ENCODE measurements around the gene IFNW1. TPM values are rescaled to one million over a fixed set of nuclear protein-coding genes. Genes with fewer than 3 reads are reported as not detected.
"Not testable (repeated sequence)": the region's sequence is repeated elsewhere in the genome, so short reads cannot be mapped to it uniquely, and the experiment has no call there.

IFNW1 gene
- total RNA-seq, 2 donors from 2014 or later: not detected

- no peaks in the 10 kb centered on the region for H3K36me3 Mint-ChIP-seq (ENCODE audit: low read depth)
- H3K27ac Mint-ChIP-seq: no peak overlapping the region
- H3K9me3 Mint-ChIP-seq: no peaks in the 10 kb centered on the region
- Histone ChIP-seq H3K4me1 (ENCODE audit: control insufficient read depth, insufficient read depth, low read length) (no peaks in the 10 kb centered on the region), H3K36me3 (ENCODE audit: control insufficient read depth, insufficient read depth, low read length) (no peaks in the 10 kb centered on the region), H3K4me3 (ENCODE audit: low read length) (no peak overlapping the region), H3K27me3 (ENCODE audit: control insufficient read depth, insufficient read depth, low read length, poor library complexity, severe bottlenecking) (peaks cover 8% of the 10 kb centered on the region), H3K9ac (ENCODE audit: extremely low read depth, low read length, poor library complexity, severe bottlenecking) (no peak overlapping the region), H3K9me3 (ENCODE audit: control insufficient read depth, low read length) (no peaks in the 10 kb centered on the region), H3K27ac (ENCODE audit: low read depth, low read length) (no peak overlapping the region)
- no peak for DNase-seq
- 93% methylated on average over 2 of the region's 2 CpGs; no CpG with 5 or more reads in 1 of the 2 experiments for WGBS, 2 experiments (ENCODE audit: insufficient coverage in 1 of 2, insufficient read length in 1 of 2)
- H3K4me3 Mint-ChIP-seq: no peak overlapping the region
- no peak for TF ChIP-seq CTCF (conservative IDR thresholded peaks at IDR 0.05)
- H3K27me3 Mint-ChIP-seq (ENCODE audit: insufficient read depth): peaks cover 26% of the 10 kb centered on the region
- no peaks in the 10 kb centered on the region for H3K4me1 Mint-ChIP-seq
Measured at GRCh38 chr9:21174671-21175070, 33.0 kb upstream of the IFNW1 start.

DNA sequence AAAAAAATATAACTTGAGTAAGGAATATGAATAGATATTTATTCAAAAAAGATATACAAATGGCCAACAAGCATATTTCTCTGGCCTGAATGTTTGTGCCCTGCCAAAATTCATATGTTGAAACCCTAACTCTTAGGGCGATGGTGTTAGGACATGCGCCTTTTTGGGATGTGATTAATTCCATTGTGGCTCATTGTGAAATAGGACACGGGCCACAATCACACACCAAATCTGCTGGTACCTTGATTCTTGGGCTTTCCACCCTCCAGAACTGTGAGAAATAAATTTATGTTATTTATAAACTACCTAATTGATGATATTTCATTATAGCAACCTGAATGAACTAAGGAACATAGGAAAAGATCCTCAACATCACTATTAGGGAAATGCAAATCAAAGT, 30.5 kb upstream of the IFNW1 start:
- Histone ChIP-seq H3K9ac (ENCODE audit: extremely low read depth, low read length, poor library complexity, severe bottlenecking) (no peak overlapping the region), H3K9me3 (ENCODE audit: control insufficient read depth, low read length) (no peaks in the 10 kb centered on the region), H3K4me3 (ENCODE audit: low read length) (no peak overlapping the region), H3K27ac (ENCODE audit: low read depth, low read length) (no peak overlapping the region), H3K27me3 (ENCODE audit: control insufficient read depth, insufficient read depth, low read length, poor library complexity, severe bottlenecking) (peaks cover 8% of the 10 kb centered on the region), H3K4me1 (ENCODE audit: control insufficient read depth, insufficient read depth, low read length) (no peaks in the 10 kb centered on the region), H3K36me3 (ENCODE audit: control insufficient read depth, insufficient read depth, low read length) (no peaks in the 10 kb centered on the region)
- 90 to 100% methylated on average over 2 to 3 of the region's 3 CpGs for WGBS, 2 experiments (ENCODE audit: insufficient coverage in 1 of 2, insufficient read length in 1 of 2)
- DNase-seq: no peak
- TF ChIP-seq CTCF (conservative IDR thresholded peaks at IDR 0.05): no peak
- Mint-ChIP-seq H3K4me1 (no peaks in the 10 kb centered on the region), H3K4me3 (no peak overlapping the region), H3K36me3 (ENCODE audit: low read depth) (no peaks in the 10 kb centered on the region), H3K27ac (no peak overlapping the region), H3K27me3 (ENCODE audit: insufficient read depth) (peaks cover 21% of the 10 kb centered on the region), H3K9me3 (no peaks in the 10 kb centered on the region)

DNA sequence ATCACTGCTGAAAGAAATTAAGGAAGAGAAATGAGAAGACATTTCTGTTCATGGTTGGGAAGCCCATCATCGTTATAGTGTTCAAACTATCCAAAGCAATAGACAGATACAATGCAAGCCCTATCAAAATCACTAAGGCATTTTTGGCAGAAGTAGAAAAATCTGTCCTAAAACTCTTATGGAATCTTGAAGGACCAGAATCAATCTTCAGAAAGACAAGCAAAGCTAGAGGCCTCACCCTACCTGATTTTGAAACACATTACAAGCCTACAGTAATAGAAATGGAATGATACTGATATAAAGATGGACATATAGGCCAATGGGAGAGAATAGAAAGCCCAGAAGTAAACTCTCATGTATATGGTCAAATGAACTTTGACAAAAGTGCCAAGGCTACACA, 29.7 kb upstream of the IFNW1 start:
- Histone ChIP-seq H3K27ac (ENCODE audit: low read depth, low read length) (no peak overlapping the region), H3K4me1 (ENCODE audit: control insufficient read depth, insufficient read depth, low read length) (no peaks in the 10 kb centered on the region), H3K27me3 (ENCODE audit: control insufficient read depth, insufficient read depth, low read length, poor library complexity, severe bottlenecking) (peaks cover 8% of the 10 kb centered on the region), H3K9me3 (ENCODE audit: control insufficient read depth, low read length) (no peaks in the 10 kb centered on the region), H3K4me3 (ENCODE audit: low read length) (no peak overlapping the region), H3K9ac (ENCODE audit: extremely low read depth, low read length, poor library complexity, severe bottlenecking) (no peak overlapping the region), H3K36me3 (ENCODE audit: control insufficient read depth, insufficient read depth, low read length) (no peaks in the 10 kb centered on the region)
- 67 to 95% methylated on average over 1 of the region's 1 CpG for WGBS, 2 experiments (ENCODE audit: insufficient coverage in 1 of 2, insufficient read length in 1 of 2)
- Mint-ChIP-seq H3K36me3 (ENCODE audit: low read depth) (no peaks in the 10 kb centered on the region), H3K4me1 (no peaks in the 10 kb centered on the region), H3K27ac (no peak overlapping the region), H3K27me3 (ENCODE audit: insufficient read depth) (peaks cover 18% of the 10 kb centered on the region), H3K4me3 (no peak overlapping the region), H3K9me3 (no peaks in the 10 kb centered on the region)
- TF ChIP-seq CTCF (conservative IDR thresholded peaks at IDR 0.05): no peak
- no peak for DNase-seq

DNA sequence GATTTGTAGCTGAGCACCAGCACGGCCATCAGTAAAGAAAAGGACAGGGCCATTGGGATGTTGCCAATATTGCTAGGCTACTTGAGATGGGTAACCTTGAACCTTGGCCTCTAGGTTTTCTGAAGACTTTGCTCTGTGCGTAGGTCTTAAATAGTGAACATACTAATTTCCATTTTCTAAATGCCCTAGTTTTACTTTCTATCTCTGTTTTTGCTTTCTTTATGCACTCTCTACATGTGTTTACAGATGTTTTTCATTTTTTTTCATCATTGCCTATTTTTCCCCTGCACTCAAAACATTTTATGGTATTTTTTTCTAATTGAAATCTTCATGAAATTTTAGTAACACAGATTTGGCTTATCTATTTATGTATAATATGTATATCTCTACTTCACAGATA, 24.9 kb upstream of the IFNW1 start, which contains the start of gene IFNA21:
TSS of gene IFNA21 (minus strand) at position 101 of the 400 bp plus-strand sequence. CDS start at position 53, 48 bp downstream.
- H3K4me3 ChIP-seq (ENCODE audit: low read length); H3K9ac ChIP-seq (ENCODE audit: extremely low read depth, low read length, poor library complexity, severe bottlenecking); H3K9me3 Mint-ChIP-seq; H3K36me3 Mint-ChIP-seq (ENCODE audit: low read depth); H3K27me3 Mint-ChIP-seq (ENCODE audit: insufficient read depth); H3K27ac ChIP-seq (ENCODE audit: low read depth, low read length); H3K9me3 ChIP-seq (ENCODE audit: control insufficient read depth, low read length); H3K36me3 ChIP-seq (ENCODE audit: control insufficient read depth, insufficient read depth, low read length); H3K4me1 Mint-ChIP-seq; DNase-seq; H3K27ac Mint-ChIP-seq; H3K27me3 ChIP-seq (ENCODE audit: control insufficient read depth, insufficient read depth, low read length, poor library complexity, severe bottlenecking); H3K4me1 ChIP-seq (ENCODE audit: control insufficient read depth, insufficient read depth, low read length); H3K4me3 Mint-ChIP-seq: not testable (repeated sequence)
- WGBS, 2 experiments (ENCODE audit: insufficient coverage in 1 of 2, insufficient read length in 1 of 2): 91% methylated on average over 2 of the region's 2 CpGs; no CpG with 5 or more reads in 1 of the 2 experiments
